ENCODE results near the gene STK40.

STK40 gene, protein sequence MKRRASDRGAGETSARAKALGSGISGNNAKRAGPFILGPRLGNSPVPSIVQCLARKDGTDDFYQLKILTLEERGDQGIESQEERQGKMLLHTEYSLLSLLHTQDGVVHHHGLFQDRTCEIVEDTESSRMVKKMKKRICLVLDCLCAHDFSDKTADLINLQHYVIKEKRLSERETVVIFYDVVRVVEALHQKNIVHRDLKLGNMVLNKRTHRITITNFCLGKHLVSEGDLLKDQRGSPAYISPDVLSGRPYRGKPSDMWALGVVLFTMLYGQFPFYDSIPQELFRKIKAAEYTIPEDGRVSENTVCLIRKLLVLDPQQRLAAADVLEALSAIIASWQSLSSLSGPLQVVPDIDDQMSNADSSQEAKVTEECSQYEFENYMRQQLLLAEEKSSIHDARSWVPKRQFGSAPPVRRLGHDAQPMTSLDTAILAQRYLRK

DNA sequence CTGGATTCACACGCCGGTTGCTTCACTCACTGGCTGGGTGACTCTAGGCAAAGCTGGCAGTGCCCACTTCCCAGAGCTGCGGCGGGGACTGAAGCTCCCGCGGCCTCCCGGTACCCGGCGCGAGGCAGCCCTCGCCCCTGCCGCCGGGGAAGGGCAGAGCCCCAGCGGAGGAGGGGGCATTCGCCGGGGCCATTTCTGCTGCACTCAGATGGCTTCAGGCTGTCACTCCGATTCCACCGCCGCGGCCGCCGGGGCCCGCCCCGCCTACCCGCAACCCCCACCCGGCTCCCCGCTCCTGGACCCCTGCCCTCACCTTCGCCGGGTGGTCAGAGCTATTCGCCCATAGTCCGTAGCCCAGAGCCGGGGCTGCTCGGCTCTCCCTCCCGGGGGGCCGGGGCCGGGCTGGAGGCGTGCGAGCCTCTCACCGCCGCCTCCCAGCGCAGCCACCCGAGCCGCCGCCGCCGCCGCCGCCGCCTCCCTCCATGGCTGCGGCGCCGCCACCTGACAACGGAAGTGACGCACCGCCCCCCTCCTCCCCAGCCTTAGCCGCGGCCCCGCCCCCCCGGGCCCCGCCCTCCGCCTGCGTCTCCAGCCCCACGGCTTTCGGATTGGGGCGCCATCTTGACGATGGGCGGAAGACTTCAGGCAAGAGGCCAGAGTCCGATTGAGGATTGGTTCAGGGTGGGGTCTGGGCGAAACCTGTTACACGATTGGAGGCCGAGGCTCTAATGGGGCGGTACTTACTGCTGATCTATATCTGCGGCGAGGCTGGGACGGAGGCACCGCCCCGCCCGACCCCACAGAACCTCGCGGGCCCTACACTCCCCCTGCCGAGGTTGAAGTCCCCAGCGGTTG is at the start of gene STK40:
Gene STK40 (minus strand): TSS at position 515 of the 855 bp plus-strand sequence. CDS start 24,592 bp downstream, outside the sequence.
- peak; percentile 99 for DNase-seq

DNA sequence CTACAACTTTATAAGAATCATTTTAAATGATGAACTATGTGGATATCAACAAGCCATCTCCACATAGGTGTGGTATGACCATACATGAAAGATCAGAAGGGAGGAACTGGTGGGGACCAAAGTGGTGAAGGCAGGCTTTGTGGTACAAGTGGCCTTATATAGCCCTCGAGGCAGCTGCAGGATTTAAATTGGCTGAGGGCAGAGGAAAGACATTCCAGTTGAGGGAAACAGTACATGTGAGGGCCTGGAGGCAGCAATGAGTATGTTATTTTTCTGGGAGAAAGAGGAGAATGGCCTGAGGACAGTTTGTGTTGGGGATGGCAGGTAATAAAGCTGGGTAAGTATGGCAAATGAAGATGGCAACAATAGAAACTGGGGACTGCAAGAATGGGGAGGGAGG is 47.4 kb upstream of the STK40 start:
- no peak for DNase-seq

DNA sequence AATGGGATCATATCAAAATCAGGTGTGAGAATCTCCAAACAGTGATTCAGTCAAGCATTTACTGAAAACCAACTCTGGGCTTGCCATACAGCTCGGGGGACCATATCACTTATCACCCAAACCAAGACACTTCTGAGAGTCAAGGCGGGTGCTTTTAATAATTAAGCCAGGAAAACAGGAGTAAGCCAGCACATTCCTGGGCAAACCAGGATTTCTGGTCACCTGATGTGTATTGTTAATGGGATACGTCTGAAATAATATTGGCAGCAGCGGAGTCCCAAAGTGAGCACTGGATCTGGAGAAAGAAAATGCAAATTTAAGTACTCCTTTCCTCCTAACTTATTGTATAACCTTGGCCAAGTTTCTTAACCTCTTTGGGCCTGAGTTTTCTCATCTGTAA is 46.9 kb upstream of the STK40 start:
- no peak for DNase-seq

- DNase-seq = no peak
Observed at GRCh38 chr1:36425791-36426190, 40.1 kb upstream of the STK40 start.

GRCh38 chr1:36421649-36422048 is 35.9 kb upstream of the STK40 start:
- no peak for DNase-seq

DNA sequence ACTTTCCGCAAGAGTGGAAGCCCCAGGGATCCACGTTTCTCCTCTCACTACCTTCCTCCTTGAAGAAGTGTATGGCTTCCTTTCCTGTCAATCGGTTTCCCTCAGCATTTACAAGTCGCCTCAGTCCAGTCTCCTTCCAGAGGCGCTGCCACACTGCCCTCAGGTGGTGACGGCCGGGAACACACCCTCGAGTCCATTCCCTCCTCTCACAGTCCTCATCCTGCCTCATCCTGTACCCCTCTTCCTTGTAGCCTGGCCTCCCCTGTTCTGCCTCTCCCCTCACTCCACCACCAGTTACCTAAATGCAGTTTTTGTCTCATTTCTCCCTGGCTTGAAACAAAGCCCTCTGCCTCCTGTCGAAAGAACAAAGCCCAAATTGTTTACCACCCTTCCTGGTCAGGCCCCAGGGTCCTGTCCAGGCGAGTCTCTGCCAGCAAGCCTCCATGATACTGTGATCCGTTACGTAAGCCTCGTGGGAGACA is 35.2 kb upstream of the STK40 start:
- peak; percentile 56 for DNase-seq

- DNase-seq = no peak
Observed at GRCh38 chr1:36420409-36420808, 34.7 kb upstream of the STK40 start.

DNA sequence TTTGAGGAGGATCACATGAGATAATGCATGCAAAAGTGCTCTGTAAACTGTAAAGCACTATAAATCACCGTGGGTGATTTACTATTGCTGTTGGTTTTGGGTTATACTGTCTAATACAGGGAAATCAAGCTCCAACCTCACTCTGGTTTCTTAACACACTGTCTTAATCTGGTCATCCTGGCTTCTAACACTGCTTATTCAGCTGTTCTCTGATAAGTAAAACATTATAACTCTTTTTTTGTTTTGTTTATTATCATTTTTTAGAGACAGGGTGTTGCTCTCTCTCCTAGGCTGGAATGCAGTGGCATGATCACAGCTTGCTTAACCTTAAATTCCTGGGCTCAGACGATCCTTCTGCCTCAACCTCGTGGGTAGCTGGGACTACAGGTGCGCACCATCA is 33.8 kb upstream of the STK40 start:
- DNase-seq = no peak

GRCh38 chr1:36419140-36419539 is 33.4 kb upstream of the STK40 start:
- no peak for DNase-seq

DNA sequence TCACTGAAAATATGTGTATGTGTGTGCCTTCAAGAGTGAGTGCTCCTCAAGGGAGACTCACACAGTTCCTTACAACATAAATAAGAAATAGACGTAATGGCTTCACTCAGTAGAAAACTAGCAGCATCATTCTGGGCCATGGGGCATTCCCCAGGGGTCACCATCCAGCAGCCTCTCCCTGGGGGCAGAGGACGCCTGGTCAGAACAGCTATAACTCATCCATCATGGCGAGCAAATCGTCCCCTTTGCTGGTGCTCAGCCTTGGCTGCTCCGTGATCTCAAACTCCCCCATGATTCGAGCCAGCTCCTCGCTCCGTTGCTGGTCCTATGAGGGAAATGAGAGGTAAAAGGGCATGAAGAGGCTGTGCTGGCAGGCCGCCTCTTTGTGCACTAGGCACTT is 32.2 kb upstream of the STK40 start:
- DNase-seq = no peak

- DNase-seq = no peak
Observed at GRCh38 chr1:36415661-36416326, 30.1 kb upstream of the STK40 start.

DNA sequence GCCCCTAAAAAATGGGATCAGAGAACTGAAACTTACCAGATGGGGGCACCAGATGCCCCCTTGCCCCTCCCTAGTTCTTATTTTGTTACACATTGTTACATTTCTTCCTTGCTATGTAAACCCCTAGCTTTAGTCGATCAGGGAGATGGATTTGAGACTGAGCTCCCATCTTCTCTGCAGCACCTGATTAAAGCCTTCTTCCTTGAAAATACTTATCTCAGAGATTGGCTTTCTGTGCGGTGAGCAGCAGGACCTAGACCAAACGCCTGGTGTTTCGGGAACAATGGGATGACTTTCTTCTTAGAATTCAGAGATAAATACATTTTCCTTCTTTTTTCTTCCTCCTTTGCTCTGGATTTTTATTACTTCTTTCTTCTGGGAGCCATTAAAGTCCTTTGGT is 28.7 kb upstream of the STK40 start:
- DNase-seq = no peak

DNA sequence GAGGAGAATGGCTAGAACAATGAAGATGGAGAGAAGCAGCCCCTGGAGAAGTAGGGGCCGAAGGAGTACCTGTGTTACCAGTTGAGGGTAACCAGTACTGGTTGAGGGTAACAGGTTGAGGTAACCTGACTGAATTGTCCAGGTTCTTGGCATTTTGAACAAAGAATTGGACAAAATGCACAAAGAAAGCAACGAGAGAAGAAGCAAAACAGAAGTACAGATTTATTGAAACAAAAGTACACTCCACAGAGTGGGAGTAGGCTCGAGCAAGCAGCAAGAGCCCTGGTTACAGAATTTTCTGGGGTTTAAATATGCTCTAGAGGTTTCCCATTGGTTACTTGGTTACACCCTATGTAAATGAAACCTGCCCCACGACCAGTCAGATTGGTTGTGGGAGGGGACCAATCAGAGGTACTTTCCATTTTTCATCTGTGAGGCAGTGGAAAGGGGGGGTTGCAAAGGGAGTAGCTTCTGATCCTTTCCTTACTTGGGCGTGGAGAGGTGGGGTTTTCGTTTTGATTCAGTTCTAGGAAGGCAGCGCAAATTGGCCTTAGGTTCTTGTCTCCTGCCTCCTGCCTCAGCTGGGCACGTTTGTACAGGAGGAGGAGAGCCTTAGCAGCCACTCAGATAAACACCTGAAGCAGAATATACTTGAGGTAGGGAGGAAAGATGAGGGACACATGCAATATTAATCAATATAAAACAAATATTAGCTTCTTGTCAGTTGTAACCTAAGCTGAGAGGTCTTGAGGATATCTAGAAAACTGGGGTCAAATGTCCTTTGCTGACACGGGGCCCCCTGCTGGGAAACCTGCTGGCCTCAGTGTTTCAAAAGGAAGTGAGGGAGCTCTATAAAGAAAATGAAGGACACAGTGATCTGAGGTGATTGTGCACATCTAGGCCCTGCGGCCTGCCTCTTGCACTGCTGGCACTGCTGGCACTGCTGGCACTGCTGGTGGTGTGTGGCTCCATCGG is 26.2 kb upstream of the STK40 start:
- DNase-seq = peak; percentile 4

DNA sequence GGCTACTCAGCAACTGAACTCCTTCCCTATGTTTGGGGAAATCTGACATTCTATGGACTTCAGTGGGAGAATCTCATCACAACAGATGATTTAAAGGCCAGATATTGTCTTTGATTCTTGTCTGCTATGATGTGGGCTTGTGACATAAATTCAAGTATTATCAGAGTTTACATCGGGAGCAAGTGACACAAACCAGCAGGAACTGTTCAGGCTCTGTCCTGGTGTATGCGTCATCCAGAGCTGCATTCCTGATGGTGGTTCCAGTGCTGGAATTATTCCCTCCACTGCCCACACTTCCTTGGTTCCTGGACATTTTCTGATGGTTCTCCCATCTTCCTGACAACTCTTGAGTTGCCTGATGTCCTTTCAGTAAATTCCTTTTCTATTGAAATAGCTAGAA is 22.8 kb upstream of the STK40 start:
- DNase-seq = no peak

DNA sequence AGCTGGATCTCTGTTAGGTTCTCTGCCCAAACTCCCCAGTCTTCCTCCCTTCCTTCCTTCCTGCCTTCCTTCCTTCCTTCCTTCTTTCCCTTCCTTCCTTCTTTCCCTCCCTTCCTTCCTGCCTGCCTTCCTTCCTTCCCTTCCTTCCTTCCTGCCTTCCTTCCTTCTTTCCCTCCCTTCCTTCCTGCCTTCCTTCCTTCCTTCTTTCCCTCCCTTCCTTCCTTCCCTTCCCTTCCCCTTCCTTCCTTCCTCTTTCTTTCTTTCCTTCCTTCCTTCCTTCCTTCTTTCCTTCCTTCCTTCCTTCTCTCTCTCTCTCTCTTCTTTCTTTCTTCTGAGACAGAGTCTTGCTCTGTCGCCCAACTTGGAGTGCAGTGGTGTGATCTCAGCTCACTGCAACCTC is 20.7 kb upstream of the STK40 start:
- no peak for DNase-seq

DNA sequence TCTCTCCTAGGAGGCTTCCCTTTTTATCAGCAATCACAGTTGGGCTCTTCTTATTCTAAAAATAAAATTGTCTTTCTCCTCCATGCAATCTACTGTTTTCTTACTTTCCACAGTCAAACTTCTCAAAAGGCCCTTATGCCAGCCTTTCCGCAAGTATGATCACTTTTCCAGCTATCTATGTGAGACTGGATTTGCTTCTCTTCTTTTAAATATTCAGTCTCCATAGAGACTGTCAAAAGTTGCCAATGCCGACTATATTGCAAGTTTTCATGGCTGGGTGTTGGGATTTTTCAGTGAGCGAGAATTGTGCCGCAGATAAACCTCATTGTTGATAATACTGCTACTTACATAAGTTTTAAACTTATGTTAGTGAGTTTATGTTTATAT is 16.8 kb upstream of the STK40 start:
- DNase-seq = no peak

DNA sequence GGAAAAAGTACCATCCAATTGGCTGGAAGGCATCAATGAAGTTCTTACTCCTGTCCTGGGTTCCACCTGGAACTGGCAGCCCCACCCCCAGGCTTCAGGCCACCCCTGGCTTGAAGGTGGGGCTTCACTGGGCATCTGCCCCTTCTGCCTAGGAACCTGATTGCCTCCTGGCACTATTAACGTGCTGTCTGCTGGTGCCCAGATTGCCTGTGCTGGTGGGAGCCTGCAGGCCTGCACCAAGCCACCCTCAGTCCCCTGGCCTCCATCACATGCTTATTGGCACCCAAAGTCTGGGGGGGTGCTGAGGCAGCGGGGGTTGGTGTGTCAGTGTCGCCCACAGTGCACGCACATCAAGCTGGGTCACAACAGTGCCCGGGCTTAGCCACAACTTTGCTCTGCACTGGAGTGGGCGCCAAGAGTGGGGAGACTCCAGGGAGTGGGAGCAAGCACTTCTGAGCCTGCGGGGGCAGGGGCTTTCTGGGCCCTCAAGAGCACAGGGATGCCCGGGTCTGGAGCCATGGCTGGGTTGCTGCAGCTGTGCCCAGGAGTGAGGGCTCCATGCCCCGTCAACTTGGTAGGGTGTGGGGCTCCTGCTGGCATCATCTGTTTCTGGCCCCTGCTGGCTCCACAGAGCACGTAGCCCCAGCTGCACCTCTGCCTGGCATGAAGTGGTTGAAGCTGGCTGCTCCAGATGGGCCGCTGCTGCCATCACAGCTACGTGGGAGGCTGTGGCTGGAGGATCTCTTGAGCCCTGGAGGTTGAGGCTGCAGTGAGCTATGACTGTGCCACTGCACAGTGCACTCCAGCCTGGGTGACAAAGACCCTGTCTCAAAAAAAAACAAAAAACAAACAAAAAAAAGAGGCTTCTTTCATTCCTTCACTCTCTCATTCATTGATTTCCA is 16.1 kb upstream of the STK40 start:
- no peak for DNase-seq

DNA sequence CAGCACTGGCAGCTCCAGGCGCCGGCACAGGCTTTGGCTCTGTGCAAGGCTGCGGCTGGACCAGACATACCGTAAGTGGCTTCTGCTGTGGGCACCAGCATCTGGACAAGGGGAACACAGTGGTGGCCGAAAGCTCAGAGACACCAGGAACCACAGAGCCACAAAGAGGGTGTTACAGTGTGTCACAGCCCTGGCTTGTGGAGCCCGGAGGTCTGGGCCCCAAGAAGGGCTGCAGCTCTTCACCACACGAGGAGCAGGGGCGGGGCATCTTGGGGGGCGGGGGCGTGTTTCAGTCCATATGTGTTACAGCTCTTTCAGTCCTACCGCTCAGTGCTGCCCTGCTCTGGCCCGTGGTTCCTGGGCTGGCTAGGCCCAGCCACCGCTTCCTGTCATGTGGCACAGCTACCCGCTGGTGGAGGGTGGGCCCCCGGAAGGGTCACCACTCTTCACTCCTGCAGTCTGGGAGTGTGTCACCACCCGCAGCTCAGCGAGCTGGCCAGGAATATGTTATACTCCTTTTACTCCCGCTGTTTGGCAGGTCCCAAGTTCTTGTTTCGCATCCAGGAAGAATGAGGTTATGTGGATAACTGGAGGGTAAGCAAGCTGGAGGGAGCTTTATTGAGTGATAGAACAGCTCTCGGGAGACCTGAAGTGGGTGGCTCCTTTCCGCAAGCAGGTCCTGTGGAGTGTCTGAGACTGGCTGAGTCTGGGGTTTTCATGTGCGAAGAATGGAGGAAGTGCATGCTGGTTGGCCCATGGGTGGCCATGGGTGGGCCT is 15.3 kb upstream of the STK40 start:
- no peak for DNase-seq

DNA sequence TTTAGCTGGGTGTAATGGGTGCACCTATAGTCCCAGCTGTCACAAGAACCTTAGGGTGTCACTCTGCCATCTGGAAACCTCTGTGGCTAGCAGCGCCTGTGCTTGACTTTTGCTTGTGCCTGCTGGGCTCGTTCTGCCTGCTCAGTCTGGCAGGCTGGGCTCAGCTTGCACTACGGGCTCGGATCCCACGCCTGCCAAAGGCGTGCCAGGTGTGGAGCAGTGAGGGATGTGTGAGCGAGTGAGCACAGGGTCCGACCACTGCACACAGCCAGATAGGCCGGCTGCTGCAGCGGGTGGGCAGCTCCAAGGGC is 14.7 kb upstream of the STK40 start:
- DNase-seq = no peak

DNA sequence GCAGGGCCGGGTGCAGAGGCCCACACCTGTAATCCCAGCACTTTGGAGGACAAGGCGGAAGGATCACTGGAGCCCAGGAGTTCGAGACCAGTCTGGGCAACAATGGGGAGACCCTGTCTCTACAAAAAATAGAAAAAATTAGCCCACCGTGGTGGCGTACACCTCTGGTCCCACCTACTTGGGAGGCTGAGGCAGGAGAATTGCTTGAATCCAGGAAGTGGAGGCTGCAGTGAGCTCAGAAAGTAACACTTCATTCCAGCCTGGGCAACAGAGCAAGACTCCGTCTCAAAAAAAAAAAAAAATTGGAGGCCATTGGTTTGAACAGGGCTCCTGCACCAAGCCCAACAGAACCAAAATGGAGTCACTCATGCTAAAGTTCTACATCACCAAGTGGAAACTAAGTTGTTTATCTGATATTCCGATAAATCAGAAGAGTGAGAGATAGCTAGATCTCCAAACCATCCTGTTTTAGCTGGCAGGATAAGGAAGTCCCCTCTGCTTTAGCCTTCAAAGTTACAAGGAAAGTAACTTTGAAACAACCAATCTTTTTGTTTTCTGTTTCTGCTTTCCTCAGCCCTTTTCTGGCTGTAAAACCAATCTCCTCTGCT is 12.8 kb upstream of the STK40 start:
- DNase-seq = no peak

Data from NCI-H1105 treated with DMSO at 0.1 percent for 48 hours (cell line).